A549 treated with RU486 at 1 μM for 4 hours (cell line): Measurements from ENCODE around the gene CNTROB. TPM values are rescaled to one million over a fixed set of nuclear protein-coding genes. Genes with fewer than 3 reads are reported as not detected.

Experiments
- total RNA-seq: library from RNA; stranded (reverse); fragments of 200-300 nt; extraction: Qiagen RNA extraction; gene quantifications from 5 replicates; pipeline ENCODE4 v1.2.3, GENCODE V29; 2022; ENCODE audit warnings: low read depth

Gene CNTROB, protein sequence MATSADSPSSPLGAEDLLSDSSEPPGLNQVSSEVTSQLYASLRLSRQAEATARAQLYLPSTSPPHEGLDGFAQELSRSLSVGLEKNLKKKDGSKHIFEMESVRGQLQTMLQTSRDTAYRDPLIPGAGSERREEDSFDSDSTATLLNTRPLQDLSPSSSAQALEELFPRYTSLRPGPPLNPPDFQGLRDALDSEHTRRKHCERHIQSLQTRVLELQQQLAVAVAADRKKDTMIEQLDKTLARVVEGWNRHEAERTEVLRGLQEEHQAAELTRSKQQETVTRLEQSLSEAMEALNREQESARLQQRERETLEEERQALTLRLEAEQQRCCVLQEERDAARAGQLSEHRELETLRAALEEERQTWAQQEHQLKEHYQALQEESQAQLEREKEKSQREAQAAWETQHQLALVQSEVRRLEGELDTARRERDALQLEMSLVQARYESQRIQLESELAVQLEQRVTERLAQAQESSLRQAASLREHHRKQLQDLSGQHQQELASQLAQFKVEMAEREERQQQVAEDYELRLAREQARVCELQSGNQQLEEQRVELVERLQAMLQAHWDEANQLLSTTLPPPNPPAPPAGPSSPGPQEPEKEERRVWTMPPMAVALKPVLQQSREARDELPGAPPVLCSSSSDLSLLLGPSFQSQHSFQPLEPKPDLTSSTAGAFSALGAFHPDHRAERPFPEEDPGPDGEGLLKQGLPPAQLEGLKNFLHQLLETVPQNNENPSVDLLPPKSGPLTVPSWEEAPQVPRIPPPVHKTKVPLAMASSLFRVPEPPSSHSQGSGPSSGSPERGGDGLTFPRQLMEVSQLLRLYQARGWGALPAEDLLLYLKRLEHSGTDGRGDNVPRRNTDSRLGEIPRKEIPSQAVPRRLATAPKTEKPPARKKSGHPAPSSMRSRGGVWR
- total RNA-seq: 33.2 to 42.2 TPM (median 41.3 TPM) in 5 replicates

DNA sequence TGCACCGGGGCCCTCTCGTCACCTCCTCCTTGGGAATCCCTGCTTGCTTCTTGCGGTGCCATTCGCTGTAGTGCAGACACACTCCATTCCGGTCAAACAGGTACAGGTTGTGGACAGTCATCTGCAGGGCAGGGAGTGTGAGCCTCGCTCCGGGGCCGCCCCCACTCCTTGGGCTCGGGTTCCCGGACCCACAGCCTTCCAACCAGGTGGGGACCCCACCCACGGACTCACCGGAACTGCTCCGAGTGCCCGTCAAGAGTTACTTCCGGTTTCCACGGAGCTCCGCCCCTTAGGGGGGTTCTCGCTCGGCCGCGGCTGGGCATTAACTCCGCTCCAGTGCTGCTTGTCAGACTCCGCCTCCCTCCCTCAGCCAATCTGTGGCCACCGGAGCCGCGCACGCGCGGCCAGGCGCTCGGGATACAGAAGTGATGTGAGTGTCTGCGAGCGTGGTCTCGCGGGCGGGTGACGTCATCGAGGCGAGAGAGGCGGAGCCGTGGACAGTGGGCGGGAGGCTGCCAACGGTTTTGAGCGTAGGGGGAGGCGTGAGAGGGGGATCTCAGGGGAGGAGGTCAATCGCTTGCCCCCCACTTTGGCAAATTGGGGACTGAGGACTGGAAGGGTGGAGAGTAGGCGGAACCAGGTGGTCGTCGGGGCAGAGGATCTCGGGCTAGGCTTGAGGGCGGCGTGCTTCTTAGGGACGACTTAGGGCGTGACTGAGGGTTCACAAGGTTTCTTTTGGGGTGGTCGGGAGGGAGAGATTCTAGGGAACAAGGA lies at the start of gene CNTROB, which contains the start of gene TRAPPC1:
Gene CNTROB (plus strand): TSS at position 498 of the 774 bp plus-strand sequence. CDS start 874 bp downstream, outside the sequence.
Gene TRAPPC1 (minus strand): TSS at position 238 of the 774 bp plus-strand sequence. CDS start 117 bp downstream, at position 121.

DNA sequence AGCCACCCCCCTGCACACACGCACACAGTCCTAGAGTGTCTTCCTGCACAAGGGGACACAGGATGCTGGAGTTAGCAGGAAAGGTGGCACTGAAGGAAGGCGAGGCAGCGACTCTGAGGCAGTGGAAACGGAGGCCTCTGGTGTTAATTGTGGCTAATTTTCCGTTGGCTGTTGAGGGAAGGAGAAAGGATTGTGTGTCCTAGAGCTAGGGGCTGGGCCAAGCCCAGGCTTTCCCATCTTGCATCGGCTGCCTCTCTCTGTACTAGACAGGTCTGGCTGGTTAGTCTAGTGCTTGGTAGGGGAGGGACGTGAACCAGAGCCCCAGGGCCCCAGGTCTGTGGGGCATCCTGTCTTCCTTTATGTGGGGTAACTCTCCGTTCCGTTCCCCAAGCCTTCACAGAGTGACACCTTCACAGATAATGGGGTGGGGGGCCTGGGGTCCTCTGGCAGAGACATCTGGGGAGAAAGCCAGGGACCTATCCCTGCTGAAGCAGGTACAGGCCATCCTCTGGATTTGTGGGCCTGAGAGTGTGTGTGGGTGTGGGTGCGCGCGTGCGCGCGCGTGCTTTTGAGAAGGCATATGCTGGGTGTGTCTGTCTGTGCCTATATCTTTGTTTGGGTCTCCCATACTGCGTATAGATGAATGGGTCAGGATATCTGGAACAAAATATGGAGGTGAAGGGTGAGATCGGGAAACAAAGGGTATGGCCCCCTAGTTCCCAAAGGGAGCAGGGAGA lies 43.7 kb upstream of the CNTROB start, which contains the start of gene CHD3:
Gene CHD3 (plus strand): TSS at position 606 of the 737 bp plus-strand sequence. CDS start 212 bp downstream, outside the sequence.

DNA sequence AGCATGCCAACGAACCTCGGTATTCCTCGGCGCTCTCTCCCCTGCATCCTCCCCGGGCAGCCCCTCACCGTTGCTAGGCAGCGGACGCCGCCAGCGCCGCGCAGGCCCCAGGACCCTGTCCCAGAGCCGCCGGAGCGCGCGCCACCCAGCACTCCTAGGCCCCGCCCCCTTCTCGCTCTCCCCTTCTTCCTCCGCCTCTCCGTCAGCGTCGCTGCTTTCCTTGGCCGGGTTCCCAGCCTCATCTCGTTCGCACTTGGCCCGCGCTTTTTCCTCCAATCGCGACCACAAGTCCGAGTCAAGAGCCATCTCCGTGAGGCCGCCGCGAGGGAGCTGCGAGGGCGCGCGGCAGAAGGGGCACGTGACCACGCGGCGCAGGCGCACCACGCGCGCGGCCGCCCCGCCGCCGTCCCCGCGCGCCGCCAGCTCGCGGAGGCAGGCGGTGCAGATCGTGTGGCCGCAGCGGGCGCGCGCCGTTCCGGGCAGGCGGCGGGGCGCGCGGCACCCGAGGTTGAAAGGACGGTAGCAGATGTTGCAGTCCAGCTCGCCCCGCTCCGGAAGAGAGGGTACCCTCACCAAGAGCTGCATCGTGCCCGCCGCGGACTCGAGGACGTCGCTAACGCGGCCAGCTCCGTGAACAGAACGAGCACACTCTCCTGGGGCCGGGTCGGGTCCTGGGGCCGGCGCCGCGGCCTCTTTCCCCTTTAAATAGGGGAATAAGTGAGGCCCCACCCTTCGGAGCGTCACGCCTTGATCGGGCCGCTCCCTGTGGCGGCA lies 16.2 kb upstream of the CNTROB start, which contains the start of gene RNF227:
Gene RNF227 (minus strand): TSS at position 679 of the 774 bp plus-strand sequence. CDS start 94 bp downstream, at position 585.

DNA sequence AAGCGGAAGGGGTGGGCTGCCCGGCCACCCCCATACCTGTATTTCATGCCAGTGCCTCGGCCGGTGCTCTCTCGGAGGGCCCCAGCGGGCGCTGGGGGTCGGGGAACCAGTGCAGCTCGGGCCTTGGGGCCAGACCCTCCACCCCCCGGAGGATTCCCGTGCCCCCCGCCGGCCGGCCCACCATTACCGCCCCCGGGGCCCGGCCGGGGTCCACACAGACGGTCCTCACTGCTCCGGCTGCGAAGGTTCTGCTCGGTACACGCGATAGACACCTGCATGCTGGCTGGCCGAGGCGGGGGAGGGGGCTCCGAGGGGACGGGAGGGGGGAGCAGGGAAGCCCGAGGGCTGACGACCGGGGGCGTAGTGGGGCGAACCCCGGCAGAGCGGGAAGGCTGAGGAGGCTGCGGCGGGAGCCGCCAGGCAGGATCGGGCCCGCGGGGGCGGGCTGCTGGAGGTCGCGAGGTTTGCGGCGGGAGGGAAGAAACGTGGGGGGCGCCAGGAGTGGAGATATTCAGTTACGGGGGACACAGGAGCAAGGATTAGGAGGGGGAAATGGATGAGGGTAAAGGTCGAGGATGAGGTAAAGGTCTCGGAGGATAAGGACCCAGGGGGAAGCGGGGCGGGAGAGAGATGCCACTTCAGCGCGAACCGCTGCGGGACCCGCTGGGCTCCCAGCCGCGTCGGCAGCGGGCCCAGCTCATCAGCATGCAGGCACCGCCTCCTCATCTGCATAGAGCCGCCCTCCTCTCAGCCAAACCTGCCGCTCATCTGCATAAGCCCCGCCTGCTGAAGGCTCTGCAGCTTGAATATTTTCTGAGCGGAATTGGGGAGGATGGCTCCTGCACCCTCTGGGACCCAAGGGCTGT lies 2.6 kb upstream of the CNTROB start, which contains the start of gene KCNAB3:
Gene KCNAB3 (minus strand): TSS at position 699 of the 866 bp plus-strand sequence. CDS start 421 bp downstream, at position 278.

Other genes with a start within 250 kb of the CNTROB start
- 46.4 to 54.0 TPM (median 52.3 TPM) in 5 replicates for gene TP53, start 244.7 kb upstream of the CNTROB start, total RNA-seq
- gene WRAP53, start 243.7 kb upstream of the CNTROB start, total RNA-seq: 33.8 to 47.6 TPM (median 43.3 TPM) in 5 replicates
- 0.85 to 1.9 TPM (median 1.7 TPM) in 5 replicates for gene EFNB3, start 227.0 kb upstream of the CNTROB start, total RNA-seq
- gene DNAH2, start 214.5 kb upstream of the CNTROB start, total RNA-seq: 0.01 to 0.02 TPM (median 0.02 TPM) in 3 of 5 replicates, not detected in the others
- 13.2 to 24.6 TPM (median 20.3 TPM) in 5 replicates for gene KDM6B, start 98.0 kb upstream of the CNTROB start, total RNA-seq
- 0.31 to 1.5 TPM (median 0.71 TPM) in 5 replicates for gene TMEM88, start 77.1 kb upstream of the CNTROB start, total RNA-seq
- gene NAA38, start 74.6 kb upstream of the CNTROB start, total RNA-seq: 188 to 252 TPM (median 226 TPM) in 5 replicates
- 17.6 to 22.4 TPM (median 21.6 TPM) in 5 replicates for gene CYB5D1, start 74.2 kb upstream of the CNTROB start, total RNA-seq
- gene CHD3, start 43.4 kb upstream of the CNTROB start, total RNA-seq: 58.1 to 75.8 TPM (median 63.0 TPM) in 5 replicates
- gene RNF227, start 15.9 kb upstream of the CNTROB start, total RNA-seq: 0.98 to 1.9 TPM (median 1.4 TPM) in 5 replicates
- gene KCNAB3, start 2.4 kb upstream of the CNTROB start, total RNA-seq: 1.5 to 3.4 TPM (median 2.9 TPM) in 5 replicates
- gene TRAPPC1, start 260 bp upstream of the CNTROB start, total RNA-seq: 301 to 369 TPM (median 322 TPM) in 5 replicates
- gene GUCY2D, start 70.4 kb downstream of the CNTROB start, total RNA-seq: 0.29 to 0.33 TPM in 2 of 5 replicates, not detected in the others
- not detected in 5 replicates for gene ALOX15B, start 106.9 kb downstream of the CNTROB start, total RNA-seq
- gene ALOX12B, start 155.5 kb downstream of the CNTROB start, total RNA-seq: 0.61 to 1.6 TPM (median 1.4 TPM) in 5 replicates
- gene ALOXE3, start 186.3 kb downstream of the CNTROB start, total RNA-seq: 5.7 to 11.5 TPM (median 6.9 TPM) in 5 replicates
- gene HES7, start 191.9 kb downstream of the CNTROB start, total RNA-seq: 0.40 to 3.1 TPM (median 2.0 TPM) in 5 replicates
- 5.5 to 9.6 TPM (median 6.7 TPM) in 5 replicates for gene PER1, start 220.2 kb downstream of the CNTROB start, total RNA-seq
- gene VAMP2, start 230.7 kb downstream of the CNTROB start, total RNA-seq: 22.8 to 29.5 TPM (median 26.4 TPM) in 5 replicates
- 16.0 to 20.8 TPM (median 19.5 TPM) in 5 replicates for gene TMEM107, start 244.2 kb downstream of the CNTROB start, total RNA-seq